ENCODE data around the gene PI4K2B.
"Not testable (repeated sequence)": the region's sequence is repeated elsewhere in the genome, so short reads cannot be mapped to it uniquely, and the experiment has no call there.

Gene PI4K2B

DNA sequence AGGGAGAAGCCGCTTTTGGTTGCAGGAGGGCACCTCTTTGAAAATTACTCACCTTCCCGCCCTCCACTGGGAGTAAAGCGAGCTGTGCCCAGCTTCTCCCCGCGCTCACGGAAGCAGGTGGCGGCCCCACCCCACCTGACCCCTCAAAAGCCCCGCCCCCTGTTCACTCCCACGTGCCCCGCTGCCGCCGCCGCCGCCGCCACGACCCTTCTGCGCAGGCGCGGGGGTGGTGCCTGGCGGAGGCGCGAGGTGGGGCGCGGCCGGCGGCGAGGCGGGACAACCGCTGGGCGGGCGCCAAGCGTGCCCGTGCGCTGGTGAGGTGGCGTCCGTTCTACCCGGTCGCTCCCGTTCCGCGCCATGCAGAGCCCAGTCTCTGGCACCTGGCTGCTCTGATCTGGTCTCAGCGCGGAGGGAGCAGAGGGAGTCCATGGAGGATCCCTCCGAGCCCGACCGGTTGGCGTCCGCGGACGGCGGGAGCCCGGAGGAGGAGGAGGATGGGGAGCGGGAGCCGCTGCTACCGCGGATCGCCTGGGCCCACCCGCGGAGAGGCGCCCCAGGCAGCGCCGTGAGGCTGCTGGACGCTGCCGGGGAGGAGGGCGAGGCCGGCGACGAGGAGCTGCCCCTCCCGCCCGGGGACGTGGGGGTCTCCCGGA lies at the start of gene PI4K2B:
TSS of gene PI4K2B (plus strand) at position 297 of the 653 bp plus-strand sequence. CDS start at position 428, 131 bp downstream.
- DNase-seq (ENCODE audit: low read depth): peak; percentile 83

DNA sequence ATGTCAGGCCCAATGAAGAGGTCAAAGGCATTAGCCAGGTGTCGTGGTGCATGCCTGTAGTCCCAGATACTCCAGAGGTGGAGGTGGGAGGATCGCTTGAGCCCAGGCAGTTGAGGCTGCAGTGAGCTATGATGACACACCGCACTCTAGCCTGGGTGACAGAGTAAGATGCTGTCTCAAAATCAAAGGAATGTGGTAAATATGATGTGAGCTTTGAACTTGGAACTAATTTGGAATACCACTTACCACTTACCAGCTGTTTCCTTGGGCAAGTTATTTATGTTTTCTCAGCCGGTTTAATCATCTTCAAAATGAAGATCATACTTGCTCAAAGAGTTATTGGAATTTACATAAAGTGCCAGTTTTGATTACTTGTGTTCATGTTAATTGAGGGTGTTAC lies 49.8 kb upstream of the PI4K2B start:
- peak; percentile 23 for DNase-seq (ENCODE audit: low read depth)

DNA sequence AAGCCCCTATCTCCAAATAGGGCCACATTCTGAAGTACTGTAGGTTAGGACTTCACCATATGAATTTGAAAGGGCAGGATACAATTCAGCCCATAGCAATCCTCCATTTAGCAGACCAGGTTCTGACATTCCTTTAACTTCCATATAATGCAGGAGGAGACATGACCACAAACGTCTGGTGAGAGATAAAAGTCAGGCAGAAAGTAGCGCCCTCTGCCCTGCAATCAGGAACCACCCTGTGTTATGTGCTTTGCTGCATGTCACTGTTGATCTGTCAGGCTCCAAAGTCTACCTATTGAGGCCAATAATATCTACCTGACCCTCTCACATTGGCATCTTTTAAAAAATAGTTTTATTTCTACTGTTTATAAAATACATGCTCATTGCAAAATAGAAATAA lies 43.4 kb upstream of the PI4K2B start:
- no peak for DNase-seq (ENCODE audit: low read depth)

GRCh38 chr4:25198713-25199112 lies 35.1 kb upstream of the PI4K2B start:
- no peak for DNase-seq (ENCODE audit: low read depth)

GRCh38 chr4:25207997-25208396 lies 25.8 kb upstream of the PI4K2B start:
- DNase-seq (ENCODE audit: low read depth): no peak

DNA sequence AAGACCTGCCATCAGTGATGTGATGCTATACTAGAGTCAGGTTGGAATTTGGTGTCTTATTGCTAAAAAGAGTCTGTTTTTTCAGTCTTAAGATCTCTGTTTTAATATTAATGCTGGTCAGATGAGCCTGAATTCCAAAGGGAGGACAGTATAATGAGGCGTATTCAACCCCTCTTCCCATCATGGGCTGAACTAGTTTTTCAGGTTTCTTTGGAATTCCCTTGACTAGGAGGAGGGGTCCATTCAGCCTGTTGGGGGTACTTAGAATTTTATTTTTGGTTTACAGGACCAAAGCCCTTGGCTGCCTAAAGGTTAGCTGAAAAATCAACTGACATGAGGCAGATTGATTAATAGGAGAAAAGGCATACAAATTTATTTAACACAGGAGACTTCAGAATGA lies 24.1 kb upstream of the PI4K2B start:
- DNase-seq (ENCODE audit: low read depth): no peak

- no peak for DNase-seq (ENCODE audit: low read depth)
Measured at GRCh38 chr4:25211721-25212120, 22.1 kb upstream of the PI4K2B start.

DNA sequence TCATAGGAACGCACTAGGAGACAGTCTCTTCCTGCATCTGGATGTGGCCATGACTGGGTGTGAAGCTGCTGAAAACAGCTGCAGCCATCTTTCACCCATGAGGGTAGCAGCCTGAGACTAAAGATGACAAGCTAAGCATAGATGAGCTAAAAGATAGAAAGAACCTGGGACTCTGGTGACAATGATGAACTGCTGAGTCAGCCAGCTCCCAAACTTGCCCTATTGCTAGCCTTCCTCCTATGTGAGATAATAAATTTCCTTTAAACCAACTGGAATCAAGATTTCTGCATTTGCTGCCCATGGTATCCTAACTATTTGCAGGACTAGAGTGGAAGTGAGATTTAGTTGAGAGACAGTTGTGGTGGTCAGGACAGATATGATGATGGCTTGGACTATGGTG lies 21.0 kb upstream of the PI4K2B start:
- no peak for DNase-seq (ENCODE audit: low read depth)

- DNase-seq (ENCODE audit: low read depth): no peak
Measured at GRCh38 chr4:25213347-25213979, 20.4 kb upstream of the PI4K2B start.

GRCh38 chr4:25214750-25215149 lies 19.1 kb upstream of the PI4K2B start:
- DNase-seq (ENCODE audit: low read depth): not testable (repeated sequence)

DNA sequence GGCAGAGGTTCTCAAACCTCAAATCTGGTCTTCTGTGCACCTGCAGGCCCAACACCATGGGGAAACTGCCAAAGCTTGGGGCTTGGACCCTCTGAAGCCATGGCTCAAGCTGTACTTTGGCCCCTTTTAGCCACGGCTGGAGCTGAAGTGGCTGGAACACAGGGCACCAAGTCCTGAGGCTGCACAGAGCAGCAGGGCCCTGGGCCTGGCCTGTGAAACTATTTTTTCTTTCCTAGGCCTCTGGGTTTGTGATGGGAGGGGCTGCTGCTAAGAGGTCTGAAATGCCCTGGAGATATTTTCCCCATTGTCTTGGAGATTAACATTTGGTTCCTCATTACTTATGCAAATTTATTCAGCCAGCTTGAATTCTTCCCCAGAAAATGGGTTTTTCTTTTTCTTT lies 18.3 kb upstream of the PI4K2B start:
- no peak for DNase-seq (ENCODE audit: low read depth)

DNA sequence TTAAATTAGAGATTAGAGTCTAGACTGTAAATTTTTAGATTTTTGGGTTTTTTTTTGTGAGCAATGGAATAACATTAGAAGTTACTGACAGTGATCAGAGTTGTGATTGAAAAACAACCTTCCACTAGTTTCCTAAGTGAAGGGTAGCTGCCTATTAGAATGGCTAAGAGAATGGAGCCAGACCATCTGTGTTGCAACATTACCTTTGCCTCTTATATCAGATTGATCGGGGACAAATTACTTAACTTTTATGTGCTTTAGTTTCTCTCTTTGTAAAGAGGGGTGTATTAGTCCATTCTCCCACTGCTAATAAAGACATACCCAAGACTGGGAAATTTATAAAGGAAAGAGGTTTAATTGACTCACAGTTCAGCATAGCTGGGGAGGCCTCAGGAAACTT lies 12.5 kb upstream of the PI4K2B start:
- no peak for DNase-seq (ENCODE audit: low read depth)

GRCh38 chr4:25223802-25224375 lies 9.9 kb upstream of the PI4K2B start:
- DNase-seq (ENCODE audit: low read depth): peak; percentile 33

DNA sequence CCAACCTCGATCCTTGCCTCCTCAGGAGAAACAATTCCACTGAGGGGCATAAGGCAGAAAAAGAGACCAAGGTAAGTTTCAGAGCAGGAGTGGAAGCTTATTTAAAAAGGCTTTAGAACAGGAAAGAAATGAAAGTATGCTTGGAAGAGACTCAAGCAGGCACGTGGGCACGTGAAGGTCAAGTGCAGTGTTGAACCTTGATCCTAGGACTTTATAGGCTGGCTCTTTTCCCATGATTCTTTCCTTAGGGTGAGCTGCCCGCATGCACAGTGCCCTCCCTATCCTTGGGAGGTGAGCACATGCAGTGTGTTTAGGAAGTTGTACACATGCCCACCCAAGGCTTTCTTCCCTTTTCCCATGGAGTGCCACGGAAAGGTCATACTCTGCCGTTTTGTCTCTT lies 4.0 kb upstream of the PI4K2B start:
- no peak for DNase-seq (ENCODE audit: low read depth)

DNA sequence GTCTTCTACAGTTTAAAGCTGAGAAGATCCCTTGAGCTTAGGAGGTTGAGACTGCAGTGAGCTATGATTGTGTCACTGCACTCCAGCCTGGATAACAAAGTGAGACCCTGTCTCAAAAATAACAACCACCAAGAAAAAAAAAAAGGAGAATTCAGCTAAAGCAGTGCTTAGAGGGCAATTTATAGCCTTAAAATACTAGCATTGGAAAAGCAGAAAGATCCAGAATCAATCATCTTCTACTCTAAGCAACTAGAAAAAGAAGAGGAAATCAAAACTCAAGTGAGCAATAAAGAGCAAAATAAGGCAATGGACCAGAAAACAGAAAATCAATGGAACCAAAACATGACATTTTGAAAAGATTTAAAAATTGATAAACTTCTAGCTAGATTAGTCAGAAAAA lies 639 bp upstream of the PI4K2B start:
- DNase-seq (ENCODE audit: low read depth): no peak

- DNase-seq (ENCODE audit: low read depth): peak; percentile 86
Measured at GRCh38 chr4:25234390-25235370, 847 bp downstream of the PI4K2B start.

DNA sequence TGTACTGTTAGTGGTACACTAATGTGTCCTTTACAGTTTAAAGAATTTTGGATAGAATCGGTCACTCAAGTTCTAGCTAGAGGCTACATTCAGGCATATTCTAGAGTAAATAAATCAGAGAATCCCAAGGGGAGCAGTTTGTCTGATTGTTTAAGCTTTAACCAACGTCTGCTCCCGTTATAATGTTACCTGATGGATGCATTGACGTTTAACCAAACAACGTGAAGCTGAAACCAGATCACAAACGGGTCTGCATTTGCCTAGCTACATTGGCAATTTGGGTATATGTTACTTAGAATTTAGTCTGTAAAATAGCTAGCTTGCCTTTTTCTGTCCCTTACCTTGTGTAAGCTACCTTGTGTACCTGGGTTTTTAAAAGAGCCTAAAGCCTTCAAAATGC lies 1.6 kb downstream of the PI4K2B start:
- DNase-seq (ENCODE audit: low read depth): peak; percentile 1

- DNase-seq (ENCODE audit: low read depth): not testable (repeated sequence)
Measured at GRCh38 chr4:25236030-25236429, 2.2 kb downstream of the PI4K2B start.

DNA sequence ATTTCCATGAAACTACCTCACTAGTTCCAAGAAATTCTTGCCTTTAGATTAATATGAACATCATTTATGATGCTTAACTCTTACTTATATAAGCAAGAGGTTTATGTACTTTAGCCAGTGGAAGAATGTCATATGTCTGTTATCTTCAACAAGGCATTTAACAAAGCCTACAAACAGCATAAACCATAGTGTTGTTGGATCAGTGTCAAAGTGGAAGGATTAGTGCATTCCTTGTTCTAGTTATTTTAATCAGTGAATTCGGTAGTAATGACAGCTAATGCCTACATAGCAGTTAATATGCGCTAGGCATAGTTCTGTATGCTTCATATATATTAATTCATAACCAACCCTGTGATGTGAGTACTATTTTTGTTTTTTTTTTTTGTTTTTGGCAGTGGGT lies 3.1 kb downstream of the PI4K2B start:
- DNase-seq (ENCODE audit: low read depth): no peak

DNA sequence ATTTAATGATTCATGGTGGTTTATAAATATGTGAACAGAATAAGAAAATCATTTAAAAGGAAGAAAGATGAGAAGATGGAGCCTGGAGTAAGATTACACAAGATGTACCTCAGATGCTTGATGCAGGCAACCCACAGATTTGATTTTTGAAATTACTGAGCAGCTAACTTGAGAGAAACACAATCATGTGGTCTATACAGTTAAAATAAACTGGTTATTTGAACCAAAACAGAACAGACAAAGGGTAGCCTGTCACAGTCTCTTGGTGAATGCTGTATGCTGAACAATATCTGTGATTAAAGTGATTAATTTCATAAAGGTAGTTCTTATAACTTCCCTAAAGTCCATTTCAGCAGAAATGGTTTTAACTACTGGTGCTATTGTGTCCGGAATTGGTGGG lies 4.2 kb downstream of the PI4K2B start:
- DNase-seq (ENCODE audit: low read depth): no peak

- not testable (repeated sequence) for DNase-seq (ENCODE audit: low read depth)
Measured at GRCh38 chr4:25239528-25239927, 5.7 kb downstream of the PI4K2B start.

DNA sequence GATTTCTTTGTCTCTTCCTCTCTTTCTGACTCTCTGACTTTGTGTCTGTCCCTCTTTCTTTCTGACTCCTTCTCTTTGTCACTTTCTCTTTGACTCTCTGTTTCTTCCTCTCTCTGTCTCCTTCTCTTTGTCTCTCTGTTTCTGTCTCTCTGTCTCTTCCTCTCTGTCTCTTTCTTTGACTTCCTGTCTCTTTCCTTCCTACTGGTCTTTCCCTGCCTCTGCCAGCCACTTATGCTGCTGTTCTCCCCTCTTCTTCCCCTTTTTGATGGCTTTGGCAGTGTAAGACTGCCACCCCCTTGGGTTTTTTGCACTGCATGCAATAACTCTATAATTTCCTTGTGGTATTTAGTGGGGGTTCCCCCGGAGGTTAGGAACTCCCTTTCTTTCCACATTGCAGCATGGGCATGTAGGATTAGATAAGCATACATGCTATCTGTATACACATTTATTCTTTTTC lies 6.9 kb downstream of the PI4K2B start:
- not testable (repeated sequence) for DNase-seq (ENCODE audit: low read depth)

All from EH (cell line).